OCI-LY3 (cell line): Measurements from ENCODE around the gene TTLL11.
"Not testable (repeated sequence)": the region's sequence is repeated elsewhere in the genome, so short reads cannot be mapped to it uniquely, and the experiment has no call there.

Experiments used
- H2AFZ ChIP-seq: fragments of 200-600, 300-600 bp; shearing (Covaris generic); 2 replicates; pipeline ENCODE4 v1.6.0; 2014; ENCODE audit warnings: antibody characterized with exemption, low read depth, low read length
- H3K27ac ChIP-seq: fragments of 200-600, 300-600 bp; sonication (generic); 2 replicates; pipeline ENCODE4 v1.5.1; 2014; ENCODE audit warnings: mild to moderate bottlenecking, low read length, moderate library complexity, mixed read lengths
- H3K27me3 ChIP-seq: fragments of 200-600, 300-600 bp; sonication (generic); 2 replicates; pipeline ENCODE4 v1.6.1; 2014; ENCODE audit warnings: low read depth, low read length, mixed read lengths
- H3K36me3 ChIP-seq: fragments of 200-600, 300-600 bp; sonication (generic); replicated peaks from 2 replicates; pipeline ENCODE3; 2014; ENCODE audit warnings: low read depth, low read length, mixed read lengths
- H3K4me1 ChIP-seq: fragments of 300-600, 200-600 bp; sonication (generic); 2 replicates; pipeline ENCODE4 v1.6.1; 2014; ENCODE audit warnings: low read length, mixed read lengths
- H3K4me2 ChIP-seq: fragments of 200-600, 300-600 bp; sonication (generic); 2 replicates; pipeline ENCODE4 v1.6.1; 2014; ENCODE audit warnings: low read length, mixed read lengths
- H3K4me3 ChIP-seq: fragments of 300-600, 200-600 bp; sonication (generic); 2 replicates; pipeline ENCODE4 v1.5.1; 2014; ENCODE audit warnings: antibody characterized with exemption, mild to moderate bottlenecking, low read length, moderate library complexity
- H3K79me2 ChIP-seq: fragments of 300-600, 200-600 bp; shearing (Covaris generic); 2 replicates; pipeline ENCODE4 v1.6.1; 2014; ENCODE audit warnings: mild to moderate bottlenecking, low read length, mixed read lengths
- H3K9ac ChIP-seq: fragments of 300-600, 200-600 bp; shearing (Covaris generic); 2 replicates; pipeline ENCODE4 v1.6.0; 2014; ENCODE audit warnings: mild to moderate bottlenecking, low read length, moderate library complexity
- H3K9me3 ChIP-seq: fragments of 200-600, 300-600 bp; shearing (Covaris generic); 2 replicates; pipeline ENCODE4 v1.6.1; 2014; ENCODE audit warnings: low read length, mixed read lengths; ENCODE audit not compliant: insufficient read depth
- H4K20me1 ChIP-seq: fragments of 200-600, 300-600 bp; sonication (generic); 2 replicates; pipeline ENCODE4 v1.6.1; 2016; ENCODE audit warnings: low read length, mixed read lengths; ENCODE audit not compliant: insufficient read depth
- CTCF ChIP-seq: fragments of 200-600, 300-600 bp; sonication (generic); IDR thresholded peaks from 2 replicates; pipeline ENCODE4 v1.5.1; 2014; ENCODE audit warnings: antibody characterized with exemption, low read length, low read depth
- EZH2phosphoT487 ChIP-seq: fragments of 200-600 bp; shearing (Covaris generic); IDR thresholded peaks from 2 replicates; pipeline ENCODE4 v1.6.1; 2018; ENCODE audit warnings: antibody characterized with exemption, mixed run types, low read depth

The TTLL11 gene

GRCh38 chr9:122076117-122076516, 17.0 kb downstream of the TTLL11 start:
- H3K79me2 ChIP-seq: 0 out of 2 replicates have a peak, but pooled peaks cover under 1% of the 10 kb centered on the region
- H3K4me1 ChIP-seq: no peaks in the 10 kb centered on the region
- no peak overlapping the region for H2AFZ ChIP-seq
- H3K27ac ChIP-seq: no peak overlapping the region
- no peak overlapping the region for H3K9ac ChIP-seq
- H4K20me1 ChIP-seq: 0 out of 2 replicates have a peak, but pooled peaks cover 1% of the 10 kb centered on the region
- H3K27me3 ChIP-seq: no peaks in the 10 kb centered on the region
- no peaks in the 10 kb centered on the region for H3K9me3 ChIP-seq
- no peak overlapping the region for H3K4me3 ChIP-seq
- H3K4me2 ChIP-seq: no peak overlapping the region
- no peaks in the 10 kb centered on the region for H3K36me3 ChIP-seq
- TF ChIP-seq EZH2phosphoT487 (no peak), CTCF (no peak)

- TF ChIP-seq EZH2phosphoT487 (no peak), CTCF (no peak)
- Histone ChIP-seq H4K20me1 (no peaks in the 10 kb centered on the region), H3K36me3 (no peaks in the 10 kb centered on the region), H3K27me3 (no peaks in the 10 kb centered on the region), H3K79me2 (no peaks in the 10 kb centered on the region), H3K4me3 (no peak overlapping the region), H3K9me3 (no peaks in the 10 kb centered on the region), H3K4me2 (no peak overlapping the region), H2AFZ (no peak overlapping the region), H3K9ac (no peak overlapping the region), H3K27ac (no peak overlapping the region), H3K4me1 (no peaks in the 10 kb centered on the region)
Observed at GRCh38 chr9:122075135-122076030, 17.7 kb downstream of the TTLL11 start.

GRCh38 chr9:122071715-122072114, 21.4 kb downstream of the TTLL11 start:
- no peaks in the 10 kb centered on the region for H4K20me1 ChIP-seq
- no peak for TF ChIP-seq CTCF
- no peak for TF ChIP-seq EZH2phosphoT487
- no peak overlapping the region for H3K4me3 ChIP-seq
- no peaks in the 10 kb centered on the region for H3K79me2 ChIP-seq
- H3K9ac ChIP-seq: no peak overlapping the region
- no peak overlapping the region for H3K4me2 ChIP-seq
- H2AFZ ChIP-seq: no peak overlapping the region
- H3K36me3 ChIP-seq: no peaks in the 10 kb centered on the region
- no peaks in the 10 kb centered on the region for H3K9me3 ChIP-seq
- no peak overlapping the region for H3K27ac ChIP-seq
- no peaks in the 10 kb centered on the region for H3K27me3 ChIP-seq
- H3K4me1 ChIP-seq: no peaks in the 10 kb centered on the region

- no peak overlapping the region for H3K27ac ChIP-seq
- no peaks in the 10 kb centered on the region for H3K27me3 ChIP-seq
- no peaks in the 10 kb centered on the region for H3K9me3 ChIP-seq
- no peak overlapping the region for H3K4me2 ChIP-seq
- no peaks in the 10 kb centered on the region for H3K36me3 ChIP-seq
- H3K9ac ChIP-seq: no peak overlapping the region
- no peaks in the 10 kb centered on the region for H4K20me1 ChIP-seq
- H3K4me1 ChIP-seq: no peaks in the 10 kb centered on the region
- H3K4me3 ChIP-seq: no peak overlapping the region
- no peak overlapping the region for H2AFZ ChIP-seq
- H3K79me2 ChIP-seq: no peaks in the 10 kb centered on the region
- TF ChIP-seq EZH2phosphoT487 (no peak), CTCF (no peak)
Observed at GRCh38 chr9:122070728-122071515, 22.2 kb downstream of the TTLL11 start.

GRCh38 chr9:122066680-122067079, 26.4 kb downstream of the TTLL11 start:
- H3K27ac ChIP-seq, H3K9ac ChIP-seq, H3K4me1 ChIP-seq, H4K20me1 ChIP-seq, H3K27me3 ChIP-seq, H3K4me2 ChIP-seq, H3K79me2 ChIP-seq, H2AFZ ChIP-seq, H3K36me3 ChIP-seq, H3K9me3 ChIP-seq, H3K4me3 ChIP-seq: not testable (repeated sequence)
